ENCODE measurements around the gene GALNT2.

Gene GALNT2

DNA sequence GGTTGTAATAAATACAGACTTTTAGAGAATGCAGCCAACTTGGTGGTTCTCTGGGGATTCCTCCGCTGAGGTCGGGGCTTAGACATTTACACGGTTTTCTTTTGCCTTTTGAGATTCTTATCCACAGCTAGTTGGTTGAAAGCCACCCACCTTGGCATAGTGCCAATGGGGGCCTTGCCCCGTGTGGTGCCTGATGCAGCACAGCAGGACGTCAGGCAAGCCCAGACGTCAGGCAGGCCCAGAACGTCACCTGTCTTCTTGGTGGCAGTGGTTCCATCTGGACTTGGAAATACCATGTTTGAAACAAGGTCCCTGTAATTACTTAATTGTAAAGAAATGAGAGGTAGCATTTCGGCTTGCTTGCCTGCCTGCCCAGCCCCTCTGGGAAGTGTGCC, 78.5 kb downstream of the GALNT2 start:
- Histone ChIP-seq H3K9ac (no peak overlapping the region), H3K4me2 (ENCODE audit: low read length) (no peak overlapping the region), H3K27ac (no peak overlapping the region), H2AFZ (no peak overlapping the region), H3K27me3 (ENCODE audit: control insufficient read depth, insufficient read depth, low read length) (no peaks in the 10 kb centered on the region), H3K4me3 (ENCODE audit: low read depth, low read length) (no peak overlapping the region), H3K79me2 (peaks cover 2% of the 10 kb centered on the region), H3K4me1 (peaks cover under 1% of the 10 kb centered on the region), H3K36me3 (ENCODE audit: control insufficient read depth, insufficient read depth, low read length) (no peaks in the 10 kb centered on the region), H3K9me3 (ENCODE audit: control insufficient read depth, low read length) (no peaks in the 10 kb centered on the region)
- TF ChIP-seq, protein P1, sequence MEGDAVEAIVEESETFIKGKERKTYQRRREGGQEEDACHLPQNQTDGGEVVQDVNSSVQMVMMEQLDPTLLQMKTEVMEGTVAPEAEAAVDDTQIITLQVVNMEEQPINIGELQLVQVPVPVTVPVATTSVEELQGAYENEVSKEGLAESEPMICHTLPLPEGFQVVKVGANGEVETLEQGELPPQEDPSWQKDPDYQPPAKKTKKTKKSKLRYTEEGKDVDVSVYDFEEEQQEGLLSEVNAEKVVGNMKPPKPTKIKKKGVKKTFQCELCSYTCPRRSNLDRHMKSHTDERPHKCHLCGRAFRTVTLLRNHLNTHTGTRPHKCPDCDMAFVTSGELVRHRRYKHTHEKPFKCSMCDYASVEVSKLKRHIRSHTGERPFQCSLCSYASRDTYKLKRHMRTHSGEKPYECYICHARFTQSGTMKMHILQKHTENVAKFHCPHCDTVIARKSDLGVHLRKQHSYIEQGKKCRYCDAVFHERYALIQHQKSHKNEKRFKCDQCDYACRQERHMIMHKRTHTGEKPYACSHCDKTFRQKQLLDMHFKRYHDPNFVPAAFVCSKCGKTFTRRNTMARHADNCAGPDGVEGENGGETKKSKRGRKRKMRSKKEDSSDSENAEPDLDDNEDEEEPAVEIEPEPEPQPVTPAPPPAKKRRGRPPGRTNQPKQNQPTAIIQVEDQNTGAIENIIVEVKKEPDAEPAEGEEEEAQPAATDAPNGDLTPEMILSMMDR (IDR thresholded peaks at IDR 0.05), result no peak

DNA sequence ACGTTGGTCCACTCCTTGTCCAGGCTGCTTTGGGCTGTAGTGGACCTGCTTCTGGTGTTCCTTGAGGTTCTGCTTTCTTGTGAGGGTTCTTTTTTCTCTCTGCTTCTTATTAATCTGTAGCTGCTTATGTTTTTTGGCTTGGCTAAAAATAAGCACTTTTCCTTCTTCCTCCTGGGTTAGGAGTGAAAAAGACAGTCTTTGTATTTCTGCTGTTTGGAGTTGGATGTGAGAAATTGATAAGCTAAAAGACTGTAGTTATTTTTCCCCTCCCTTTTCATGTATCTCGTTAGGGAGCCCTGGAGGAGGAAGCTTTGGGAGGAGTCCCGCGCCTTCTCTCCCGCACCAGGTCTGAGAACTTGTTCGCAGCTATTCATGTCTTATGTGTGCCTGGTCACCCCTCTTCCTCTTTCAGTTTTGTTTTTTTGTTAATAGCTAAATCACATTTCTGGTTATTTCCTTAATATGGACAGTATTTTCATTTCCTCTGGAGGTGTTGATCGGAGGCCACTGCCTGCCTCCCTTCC, 79.0 kb downstream of the GALNT2 start:
- H3K79me2 ChIP-seq, result no peaks in the 10 kb centered on the region
- H3K9me3 ChIP-seq (ENCODE audit: control insufficient read depth, low read length), result no peaks in the 10 kb centered on the region
- TF ChIP-seq, protein P1 (IDR thresholded peaks at IDR 0.05), result no peak
- no peak overlapping the region for H3K4me3 ChIP-seq (ENCODE audit: low read depth, low read length)
- H3K27ac ChIP-seq, result no peak overlapping the region
- peaks cover 2% of the 10 kb centered on the region for H3K4me1 ChIP-seq
- H2AFZ ChIP-seq, result no peak overlapping the region
- H3K4me2 ChIP-seq (ENCODE audit: low read length), result no peak overlapping the region
- no peaks in the 10 kb centered on the region for H3K27me3 ChIP-seq (ENCODE audit: control insufficient read depth, insufficient read depth, low read length)
- no peaks in the 10 kb centered on the region for H3K36me3 ChIP-seq (ENCODE audit: control insufficient read depth, insufficient read depth, low read length)
- no peak overlapping the region for H3K9ac ChIP-seq

DNA sequence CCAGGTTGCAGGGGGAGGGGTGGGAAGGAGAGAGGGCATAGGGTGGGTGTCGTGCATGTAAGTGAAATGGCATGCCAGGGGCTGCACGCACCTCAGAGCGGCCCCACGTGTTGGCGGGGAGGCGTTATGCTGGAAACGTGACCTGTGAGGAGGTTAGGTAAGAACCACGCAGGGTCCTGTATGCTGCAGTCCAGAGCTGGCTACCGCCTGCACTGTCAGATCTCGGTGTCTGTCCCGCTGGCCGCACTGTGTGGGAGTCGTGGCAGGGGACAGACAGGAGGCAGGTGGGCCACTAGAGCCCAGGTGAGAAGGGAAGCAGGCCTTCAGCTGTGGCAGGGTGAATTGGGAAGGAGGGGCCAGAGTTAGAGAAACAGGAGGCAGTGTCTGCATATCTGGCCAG, 79.7 kb downstream of the GALNT2 start:
- Histone ChIP-seq H3K9me3 (ENCODE audit: control insufficient read depth, low read length) (no peaks in the 10 kb centered on the region), H3K27me3 (ENCODE audit: control insufficient read depth, insufficient read depth, low read length) (no peaks in the 10 kb centered on the region), H3K4me2 (ENCODE audit: low read length) (no peak overlapping the region), H3K9ac (no peak overlapping the region), H3K4me3 (ENCODE audit: low read depth, low read length) (no peak overlapping the region), H3K4me1 (peaks cover 2% of the 10 kb centered on the region), H3K79me2 (no peaks in the 10 kb centered on the region), H3K27ac (no peak overlapping the region), H3K36me3 (ENCODE audit: control insufficient read depth, insufficient read depth, low read length) (no peaks in the 10 kb centered on the region), H2AFZ (no peak overlapping the region)
- TF ChIP-seq, protein P1 (IDR thresholded peaks at IDR 0.05), result no peak

DNA sequence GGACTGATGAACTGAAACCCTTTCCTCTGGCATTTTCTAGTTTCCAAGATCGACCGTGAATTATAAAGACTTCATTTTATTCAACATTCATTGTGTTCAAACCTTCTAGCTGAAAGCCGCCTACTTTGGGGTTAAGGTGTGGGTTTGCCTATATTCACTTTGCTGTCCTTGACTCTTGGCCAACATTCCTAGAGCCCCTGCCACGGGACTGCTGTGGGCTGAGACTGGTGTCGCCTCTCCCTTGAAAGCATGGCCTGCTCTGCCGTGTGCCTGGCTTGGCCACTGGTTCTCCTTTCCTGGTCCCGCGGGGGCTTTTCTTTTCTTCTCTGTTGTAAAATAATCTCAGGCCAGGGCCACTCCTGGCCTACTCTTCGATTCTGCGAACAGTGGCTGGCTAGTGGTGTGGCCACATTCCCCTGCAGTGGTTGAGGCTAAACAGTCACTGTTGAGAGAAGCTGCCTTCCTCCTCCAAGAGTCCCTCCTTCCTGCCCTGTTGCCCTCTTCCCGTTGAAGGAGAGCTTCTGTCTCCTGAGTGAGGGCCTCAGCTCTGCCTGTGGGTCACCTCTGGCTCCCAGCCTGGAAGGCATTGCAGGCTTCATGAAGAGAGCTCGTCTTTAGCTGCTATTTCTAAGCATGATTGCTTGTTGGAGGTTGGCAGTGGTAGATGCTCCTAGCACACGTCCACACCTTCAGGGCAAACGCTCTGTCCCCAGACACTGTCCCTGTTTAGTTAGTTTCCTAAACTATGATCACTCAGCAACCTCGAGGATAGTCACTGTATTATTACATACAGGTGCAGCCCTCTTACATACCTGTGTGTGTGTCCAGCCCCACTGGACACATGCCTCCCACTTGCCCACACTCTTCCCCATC, 80.5 kb downstream of the GALNT2 start:
- Histone ChIP-seq H3K4me1 (peaks cover 2% of the 10 kb centered on the region), H3K4me2 (ENCODE audit: low read length) (no peak overlapping the region), H3K36me3 (ENCODE audit: control insufficient read depth, insufficient read depth, low read length) (no peaks in the 10 kb centered on the region), H3K27me3 (ENCODE audit: control insufficient read depth, insufficient read depth, low read length) (no peaks in the 10 kb centered on the region), H3K79me2 (no peaks in the 10 kb centered on the region), H2AFZ (no peak overlapping the region), H3K27ac (no peak overlapping the region), H3K9me3 (ENCODE audit: control insufficient read depth, low read length) (no peaks in the 10 kb centered on the region), H3K9ac (no peak overlapping the region), H3K4me3 (ENCODE audit: low read depth, low read length) (no peak overlapping the region)
- TF ChIP-seq, protein P1 (IDR thresholded peaks at IDR 0.05), result no peak

Data from parathyroid adenoma (tissue), 2 donors.